Measurements from ENCODE around the gene NOC2L. TPM values are rescaled to one million over a fixed set of nuclear protein-coding genes. Genes with fewer than 3 reads are reported as not detected.

Gene NOC2L
- total and polyA plus RNA-seq, 2 donors from 2014 or later: 42.4 to 65.5 TPM

GRCh38 chr1:981491-981954 is 22.5 kb upstream of the NOC2L start:
- DNase-seq (peak in 1 of 5 donors; percentile 35), FAIRE-seq (no peak)
- H3K9ac ChIP-seq (ENCODE audit: low read length in 3 of 3): peak overlapping the region in 1 of 3 donors; percentile 26
- peak overlapping the region; percentile 54 to 57 for H3K27ac ChIP-seq (ENCODE audit: low read depth in 2 of 2, low read length in 2 of 2)
- intact Hi-C loops (cut with DNase I): no loop called here
- TF ChIP-seq CTCF (IDR thresholded peaks at IDR 0.05; ENCODE audit: borderline replicate concordance, extremely low read depth, insufficient read depth): no peak
- H3K4me1 ChIP-seq (ENCODE audit: control insufficient read depth in 2 of 3, insufficient read depth in 2 of 3, low read depth in 1 of 3, low read length in 3 of 3): no peaks in the 10 kb centered on the region
- H3K36me3 ChIP-seq (ENCODE audit: control insufficient read depth in 2 of 3, insufficient read depth in 3 of 3, low read length in 3 of 3): no peaks in the 10 kb centered on the region
- no peaks in the 10 kb centered on the region for H3K27me3 ChIP-seq (ENCODE audit: control insufficient read depth, insufficient read depth, low read length)
- no peak overlapping the region for H3K4me3 ChIP-seq (ENCODE audit: low read length in 3 of 3)
- H3K9me3 ChIP-seq (ENCODE audit: control insufficient read depth in 2 of 3, insufficient read depth in 1 of 3, low read length in 3 of 3): no peaks in the 10 kb centered on the region

- FAIRE-seq (no peak), DNase-seq (peak in 2 of 5 donors; percentile 39 to 87)
- no peaks in the 10 kb centered on the region for H3K36me3 ChIP-seq (ENCODE audit: control insufficient read depth in 2 of 3, insufficient read depth in 3 of 3, low read length in 3 of 3)
- no peaks in the 10 kb centered on the region for H3K27me3 ChIP-seq (ENCODE audit: control insufficient read depth, insufficient read depth, low read length)
- no peak for TF ChIP-seq CTCF (IDR thresholded peaks at IDR 0.05; ENCODE audit: borderline replicate concordance, extremely low read depth, insufficient read depth)
- no peaks in the 10 kb centered on the region for H3K9me3 ChIP-seq (ENCODE audit: control insufficient read depth in 2 of 3, insufficient read depth in 1 of 3, low read length in 3 of 3)
- H3K9ac ChIP-seq (ENCODE audit: low read length in 3 of 3): no peak overlapping the region
- H3K4me3 ChIP-seq (ENCODE audit: low read length in 3 of 3): no peak overlapping the region
- H3K27ac ChIP-seq (ENCODE audit: low read depth in 2 of 2, low read length in 2 of 2): peak overlapping the region in 1 of 2 donors; percentile 57
- peaks cover 0 to 4% (median 0%) of the 10 kb centered on the region in 3 donors for H3K4me1 ChIP-seq (ENCODE audit: control insufficient read depth in 2 of 3, insufficient read depth in 2 of 3, low read depth in 1 of 3, low read length in 3 of 3)
- intact Hi-C loops (cut with DNase I): no loop called here
These were observed 21.7 kb upstream of the NOC2L start for GRCh38 chr1:980602-981395.

GRCh38 chr1:980137-980571 is 21.1 kb upstream of the NOC2L start:
- H3K4me3 ChIP-seq (ENCODE audit: low read length in 3 of 3): no peak overlapping the region
- no peak for TF ChIP-seq CTCF (IDR thresholded peaks at IDR 0.05; ENCODE audit: borderline replicate concordance, extremely low read depth, insufficient read depth)
- no peaks in the 10 kb centered on the region for H3K36me3 ChIP-seq (ENCODE audit: control insufficient read depth in 2 of 3, insufficient read depth in 3 of 3, low read length in 3 of 3)
- no peak overlapping the region for H3K9ac ChIP-seq (ENCODE audit: low read length in 3 of 3)
- DNase-seq: peak in 1 of 5 donors; percentile 24
- FAIRE-seq: no peak
- H3K9me3 ChIP-seq (ENCODE audit: control insufficient read depth in 2 of 3, insufficient read depth in 1 of 3, low read length in 3 of 3): no peaks in the 10 kb centered on the region
- H3K27ac ChIP-seq (ENCODE audit: low read depth in 2 of 2, low read length in 2 of 2): no peak overlapping the region
- intact Hi-C loops (cut with DNase I): no loop called here
- H3K27me3 ChIP-seq (ENCODE audit: control insufficient read depth, insufficient read depth, low read length): no peaks in the 10 kb centered on the region
- H3K4me1 ChIP-seq (ENCODE audit: control insufficient read depth in 2 of 3, insufficient read depth in 2 of 3, low read depth in 1 of 3, low read length in 3 of 3): peaks cover 0 to 8% (median 0%) of the 10 kb centered on the region in 3 donors
